Duodenal mucosa (tissue), 2 donors: Measurements from ENCODE around the gene POTEE.
"Not testable (repeated sequence)": the region's sequence is repeated elsewhere in the genome, so short reads cannot be mapped to it uniquely, and the experiment has no call there.

ENCODE experiments used
- H3K27ac ChIP-seq: one replicate; pipeline ENCODE4 v1.7.0; 2013; ENCODE audit warnings: low read depth, low read length
- H3K27me3 ChIP-seq, 2 donors: one replicate each; pipeline ENCODE4 v1.7.0; 2013; ENCODE audit warnings: low read length in 2 of 2, control low read depth in 1 of 2; ENCODE audit not compliant: insufficient read depth in 2 of 2, control insufficient read depth in 1 of 2
- H3K36me3 ChIP-seq, 2 donors: one replicate each; pipeline ENCODE4 v1.7.0; 2013; ENCODE audit warnings: low read length in 2 of 2, control low read depth in 1 of 2; ENCODE audit not compliant: insufficient read depth in 2 of 2, control insufficient read depth in 1 of 2
- H3K4me1 ChIP-seq, 2 donors: one replicate each; pipeline ENCODE4 v1.7.0; 2013; ENCODE audit warnings: low read length in 2 of 2, control low read depth in 1 of 2; ENCODE audit not compliant: insufficient read depth in 2 of 2, control insufficient read depth in 1 of 2
- H3K4me3 ChIP-seq, 2 donors: one replicate each; pipeline ENCODE4 v1.7.0; 2013; ENCODE audit warnings: low read length in 2 of 2, low read depth in 1 of 2
- H3K9ac ChIP-seq, 2 donors: one replicate each; pipeline ENCODE4 v1.7.0; 2013; ENCODE audit warnings: low read length in 2 of 2, low read depth in 1 of 2
- H3K9me3 ChIP-seq, 2 donors: one replicate each; pipeline ENCODE4 v1.7.0; 2013; ENCODE audit warnings: low read length in 2 of 2, control low read depth in 1 of 2; ENCODE audit not compliant: control insufficient read depth in 1 of 2

POTEE gene

DNA sequence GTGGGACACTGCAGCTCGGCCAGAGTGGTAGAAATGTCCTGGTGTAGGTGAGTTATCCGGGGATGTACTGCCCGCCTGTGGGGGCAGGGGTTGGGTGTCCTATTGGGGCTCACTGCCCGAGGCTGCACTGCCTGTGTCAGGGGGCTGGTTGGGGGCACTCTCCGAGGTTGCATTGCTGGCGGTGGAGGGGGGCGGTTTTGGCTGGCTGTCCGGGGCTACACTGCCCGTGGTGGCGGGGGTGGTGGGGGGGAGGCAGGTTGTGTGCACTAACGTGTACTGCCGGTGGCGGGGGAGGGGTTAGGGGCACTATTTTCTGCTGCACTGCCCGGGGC, 403 bp downstream of the POTEE start:
- not testable (repeated sequence) for H3K4me3 ChIP-seq, H3K9me3 ChIP-seq, H3K27me3 ChIP-seq, H3K27ac ChIP-seq, H3K36me3 ChIP-seq, H3K4me1 ChIP-seq, H3K9ac ChIP-seq

DNA sequence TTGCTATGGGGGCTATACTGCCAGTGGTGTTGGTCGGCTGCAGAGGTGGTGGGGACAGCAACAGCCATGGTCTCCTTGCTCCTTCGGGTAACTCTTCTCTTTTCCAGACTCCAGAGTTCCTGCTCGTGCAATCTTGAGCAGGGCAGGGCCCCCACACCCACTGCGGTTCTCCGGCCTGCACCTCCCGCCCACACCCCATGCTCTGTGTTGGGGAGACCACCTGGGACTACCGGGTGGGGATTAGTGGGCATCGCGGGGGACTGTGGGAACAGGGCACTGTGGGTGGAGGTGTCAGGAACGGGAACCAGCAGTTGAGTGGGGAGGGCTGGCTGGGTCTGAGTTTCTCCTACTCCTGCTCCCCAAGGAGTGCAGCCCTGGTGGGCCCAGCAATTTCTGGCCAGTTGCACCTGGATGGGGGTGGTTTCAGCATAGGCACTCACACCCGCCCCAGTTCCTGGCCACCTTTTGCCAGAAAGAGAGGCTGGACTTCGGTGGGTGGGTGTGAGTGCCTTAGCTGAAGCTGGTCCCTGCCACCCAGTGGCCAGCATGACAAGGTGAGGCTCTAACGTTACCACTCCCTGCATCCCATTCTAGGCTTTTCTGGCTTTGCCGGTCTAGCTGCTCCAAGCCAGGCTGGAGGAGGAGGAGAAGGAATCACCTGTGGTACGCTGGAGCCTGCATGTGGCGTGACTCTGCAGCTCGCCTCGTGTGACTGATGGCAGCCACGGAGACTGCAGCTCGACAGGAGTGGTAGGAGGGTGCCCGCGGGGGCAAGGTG, 1.3 kb downstream of the POTEE start:
- H3K9me3 ChIP-seq, H3K4me1 ChIP-seq, H3K9ac ChIP-seq, H3K27me3 ChIP-seq, H3K36me3 ChIP-seq, H3K4me3 ChIP-seq, H3K27ac ChIP-seq: not testable (repeated sequence)

GRCh38 chr2:131217238-131217986, 8.1 kb downstream of the POTEE start:
- not testable (repeated sequence) for H3K27ac ChIP-seq, H3K4me3 ChIP-seq, H3K9me3 ChIP-seq, H3K4me1 ChIP-seq, H3K27me3 ChIP-seq, H3K9ac ChIP-seq, H3K36me3 ChIP-seq

GRCh38 chr2:131235543-131236449, 26.5 kb downstream of the POTEE start:
- H3K36me3 ChIP-seq, H3K4me3 ChIP-seq, H3K27me3 ChIP-seq, H3K27ac ChIP-seq, H3K9me3 ChIP-seq, H3K9ac ChIP-seq, H3K4me1 ChIP-seq: not testable (repeated sequence)
